Neural progenitor cell (in vitro differentiated cells): Measurements from ENCODE around the gene RSU1. TPM values are rescaled to one million over a fixed set of nuclear protein-coding genes. Genes with fewer than 3 reads are reported as not detected.

Source experiments
- DNase-seq: peaks from one replicate; pipeline ENCODE4 v3.0.0-alpha.2; 2016; ENCODE audit warnings: low spot score
- H2AFZ ChIP-seq: fragments of 200-600 bp; sonication (generic); replicated peaks from 2 replicates; pipeline ENCODE4 v1.6.1; 2016; ENCODE audit warnings: antibody characterized with exemption
- H3F3A ChIP-seq: fragments of 200-600 bp; sonication (generic); 2 replicates; pipeline ENCODE4 v1.6.1; 2016; ENCODE audit warnings: antibody characterized with exemption, low read depth
- H3K27ac ChIP-seq: fragments of 200-600 bp; sonication (generic); 2 replicates; pipeline ENCODE4 v1.5.1; 2016; ENCODE audit warnings: mild to moderate bottlenecking
- H3K27me3 ChIP-seq: fragments of 200-600 bp; sonication (generic); 2 replicates; pipeline ENCODE4 v1.6.1; 2016; ENCODE audit warnings: mild to moderate bottlenecking, moderate library complexity
- H3K36me3 ChIP-seq: fragments of 200-600 bp; sonication (generic); 2 replicates; pipeline ENCODE4 v1.5.1; 2016
- H3K4me1 ChIP-seq: fragments of 200-600 bp; sonication (generic); 2 replicates; pipeline ENCODE4 v1.6.1; 2016; ENCODE audit warnings: mixed run types
- H3K4me2 ChIP-seq: fragments of 200-600 bp; sonication (generic); 2 replicates; pipeline ENCODE4 v1.6.1; 2016
- H3K4me3 ChIP-seq: fragments of 200-600 bp; sonication (generic); 2 replicates; pipeline ENCODE4 v1.5.1; 2016
- H3K79me2 ChIP-seq: fragments of 200-600 bp; sonication (generic); 2 replicates; pipeline ENCODE4 v1.6.1; 2016; ENCODE audit warnings: low read depth
- H3K9ac ChIP-seq: fragments of 200-600 bp; sonication (generic); 2 replicates; pipeline ENCODE4 v1.6.1; 2016
- H3K9me3 ChIP-seq: fragments of 200-600 bp; sonication (generic); 2 replicates; pipeline ENCODE4 v1.5.1; 2016; ENCODE audit warnings: low read depth
- H4K20me1 ChIP-seq: fragments of 200-600 bp; sonication (generic); 2 replicates; pipeline ENCODE4 v1.6.1; 2016; ENCODE audit warnings: low read depth
- H3K27ac Mint-ChIP-seq: 3 replicates; pipeline ENCODE4 v1.8.0; 2021; ENCODE audit warnings: mixed read lengths
- H3K27me3 Mint-ChIP-seq: 2 replicates; pipeline ENCODE4 v1.8.0; 2022; ENCODE audit warnings: low read depth, mild to moderate bottlenecking, inconsistent platforms, moderate library complexity, mixed read lengths; ENCODE audit not compliant: insufficient read depth
- H3K36me3 Mint-ChIP-seq: 3 replicates; pipeline ENCODE4 v1.8.0; 2021; ENCODE audit warnings: mixed read lengths
- H3K4me1 Mint-ChIP-seq: 3 replicates; pipeline ENCODE4 v1.8.0; 2021; ENCODE audit warnings: mixed read lengths
- H3K4me3 Mint-ChIP-seq: 3 replicates; pipeline ENCODE4 v1.8.0; 2021; ENCODE audit warnings: mild to moderate bottlenecking, moderate library complexity, mixed read lengths
- H3K9me3 Mint-ChIP-seq: 3 replicates; pipeline ENCODE4 v1.8.0; 2020; ENCODE audit warnings: mixed read lengths
- EZH2 ChIP-seq: fragments of 200-600 bp; sonication (generic); IDR thresholded peaks from 2 replicates; pipeline ENCODE4 v1.6.1; 2017; ENCODE audit warnings: antibody characterized with exemption, mild to moderate bottlenecking, moderate library complexity
- EZH2phosphoT487 ChIP-seq: fragments of 200-600 bp; sonication (generic); IDR thresholded peaks from 2 replicates; pipeline ENCODE4 v1.6.1; 2017; ENCODE audit warnings: antibody characterized with exemption
- total RNA-seq: library from RNA; depleted of rRNA; stranded (reverse); fragments of >200 nt; gene quantifications from 2 replicates; pipeline ENCODE4 v1.2.3, GENCODE V29; 2015; ENCODE audit warnings: low replicate concordance
- TF ChIP-seq, protein P1 (sequence below): fragments of 200-600 bp; sonication (generic); IDR thresholded peaks from 2 replicates; pipeline ENCODE4 v1.5.1; 2017; ENCODE audit warnings: antibody characterized with exemption, mild to moderate bottlenecking

Gene RSU1
- total RNA-seq, 1 donor from 2014 or later, result 9.6 TPM

- H3K4me1 Mint-ChIP-seq, result peaks cover 10% of the 10 kb centered on the region
- H3K9me3 Mint-ChIP-seq, result peaks cover 4% of the 10 kb centered on the region
- Histone ChIP-seq H3K4me1 (peaks cover 8% of the 10 kb centered on the region), H3K36me3 (no peaks in the 10 kb centered on the region), H3K27ac (no peak overlapping the region), H4K20me1 (no peaks in the 10 kb centered on the region), H3K79me2 (no peaks in the 10 kb centered on the region), H3K9me3 (no peaks in the 10 kb centered on the region), H3K4me3 (no peak overlapping the region), H3F3A (no peaks in the 10 kb centered on the region), H3K27me3 (no peaks in the 10 kb centered on the region), H3K9ac (no peak overlapping the region), H2AFZ (no peak overlapping the region), H3K4me2 (no peak overlapping the region)
- TF ChIP-seq, protein P1, sequence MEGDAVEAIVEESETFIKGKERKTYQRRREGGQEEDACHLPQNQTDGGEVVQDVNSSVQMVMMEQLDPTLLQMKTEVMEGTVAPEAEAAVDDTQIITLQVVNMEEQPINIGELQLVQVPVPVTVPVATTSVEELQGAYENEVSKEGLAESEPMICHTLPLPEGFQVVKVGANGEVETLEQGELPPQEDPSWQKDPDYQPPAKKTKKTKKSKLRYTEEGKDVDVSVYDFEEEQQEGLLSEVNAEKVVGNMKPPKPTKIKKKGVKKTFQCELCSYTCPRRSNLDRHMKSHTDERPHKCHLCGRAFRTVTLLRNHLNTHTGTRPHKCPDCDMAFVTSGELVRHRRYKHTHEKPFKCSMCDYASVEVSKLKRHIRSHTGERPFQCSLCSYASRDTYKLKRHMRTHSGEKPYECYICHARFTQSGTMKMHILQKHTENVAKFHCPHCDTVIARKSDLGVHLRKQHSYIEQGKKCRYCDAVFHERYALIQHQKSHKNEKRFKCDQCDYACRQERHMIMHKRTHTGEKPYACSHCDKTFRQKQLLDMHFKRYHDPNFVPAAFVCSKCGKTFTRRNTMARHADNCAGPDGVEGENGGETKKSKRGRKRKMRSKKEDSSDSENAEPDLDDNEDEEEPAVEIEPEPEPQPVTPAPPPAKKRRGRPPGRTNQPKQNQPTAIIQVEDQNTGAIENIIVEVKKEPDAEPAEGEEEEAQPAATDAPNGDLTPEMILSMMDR, result no peak
- TF ChIP-seq EZH2 (no peak), EZH2phosphoT487 (no peak)
- H3K36me3 Mint-ChIP-seq, result peaks cover 12% of the 10 kb centered on the region
- no peaks in the 10 kb centered on the region for H3K27me3 Mint-ChIP-seq
- no peak overlapping the region for H3K4me3 Mint-ChIP-seq
- no peak for DNase-seq
- no peak overlapping the region for H3K27ac Mint-ChIP-seq
Observed at GRCh38 chr10:16794005-16794404, 23.2 kb downstream of the RSU1 start.

- Mint-ChIP-seq H3K4me1 (peaks cover 13% of the 10 kb centered on the region), H3K4me3 (no peak overlapping the region), H3K36me3 (peaks cover 12% of the 10 kb centered on the region), H3K27ac (no peak overlapping the region), H3K9me3 (peaks cover 4% of the 10 kb centered on the region), H3K27me3 (no peaks in the 10 kb centered on the region)
- TF ChIP-seq EZH2 (no peak), EZH2phosphoT487 (no peak)
- TF ChIP-seq, protein P1, result no peak
- DNase-seq, result no peak
- no peaks in the 10 kb centered on the region for H3K27me3 ChIP-seq
- peaks cover 11% of the 10 kb centered on the region for H3K4me1 ChIP-seq
- no peak overlapping the region for H3K4me2 ChIP-seq
- H3K36me3 ChIP-seq, result no peaks in the 10 kb centered on the region
- H3K27ac ChIP-seq, result no peak overlapping the region
- H3K4me3 ChIP-seq, result no peak overlapping the region
- H4K20me1 ChIP-seq, result no peaks in the 10 kb centered on the region
- no peak overlapping the region for H2AFZ ChIP-seq
- no peaks in the 10 kb centered on the region for H3K79me2 ChIP-seq
- H3K9me3 ChIP-seq, result no peaks in the 10 kb centered on the region
- no peak overlapping the region for H3K9ac ChIP-seq
- no peaks in the 10 kb centered on the region for H3F3A ChIP-seq
Observed at GRCh38 chr10:16792675-16793074, 24.5 kb downstream of the RSU1 start.

- no peaks in the 10 kb centered on the region for H4K20me1 ChIP-seq
- H3K27ac ChIP-seq, result no peak overlapping the region
- peaks cover 10% of the 10 kb centered on the region for H3K36me3 Mint-ChIP-seq
- TF ChIP-seq EZH2phosphoT487 (no peak), EZH2 (no peak)
- TF ChIP-seq, protein P1, result no peak
- peaks cover 13% of the 10 kb centered on the region for H3K4me1 Mint-ChIP-seq
- DNase-seq, result no peak
- H3K9me3 Mint-ChIP-seq, result peaks cover 6% of the 10 kb centered on the region
- H3K27ac Mint-ChIP-seq, result no peak overlapping the region
- no peaks in the 10 kb centered on the region for H3K79me2 ChIP-seq
- peaks cover 1% of the 10 kb centered on the region for H3K27me3 Mint-ChIP-seq
- H2AFZ ChIP-seq, result no peak overlapping the region
- H3K4me3 Mint-ChIP-seq, result no peak overlapping the region
- peaks cover 11% of the 10 kb centered on the region for H3K4me1 ChIP-seq
- no peak overlapping the region for H3K9ac ChIP-seq
- H3F3A ChIP-seq, result no peaks in the 10 kb centered on the region
- H3K27me3 ChIP-seq, result no peaks in the 10 kb centered on the region
- H3K4me3 ChIP-seq, result no peak overlapping the region
- no peaks in the 10 kb centered on the region for H3K36me3 ChIP-seq
- H3K9me3 ChIP-seq, result no peaks in the 10 kb centered on the region
- H3K4me2 ChIP-seq, result no peak overlapping the region
Observed at GRCh38 chr10:16789765-16790164, 27.5 kb downstream of the RSU1 start.
